ENCODE data around the gene PTCD2.

The PTCD2 gene

DNA sequence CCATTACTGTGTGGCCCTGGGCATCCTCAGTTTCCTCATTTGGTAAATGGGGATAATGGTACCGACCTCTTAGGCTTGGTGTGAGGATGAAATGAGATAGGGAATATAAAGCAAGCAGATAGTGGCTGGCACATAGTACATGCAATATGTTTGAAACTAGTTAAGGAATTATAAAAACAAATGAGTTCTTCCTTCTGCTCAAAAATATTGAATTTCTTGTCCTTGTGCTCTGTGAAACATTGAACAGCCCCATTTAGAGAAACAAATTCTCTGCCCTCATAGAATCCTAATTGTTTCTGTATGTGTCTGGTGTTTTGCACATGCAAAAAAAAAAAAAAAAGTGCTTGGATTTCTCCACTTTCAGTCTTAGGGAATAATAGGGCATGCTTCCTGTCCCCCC is 39.7 kb downstream of the PTCD2 start:
- DNase-seq = no peak
- no peak for TF ChIP-seq CTCF (IDR thresholded peaks at IDR 0.05; ENCODE audit: low read depth, low read length, missing control alignments)
- in situ Hi-C loops (cut with HindIII; ENCODE audit: low pct_ligation_motif_present, low sequenced_read_pairs) = loop anchor here (25.0 kb wide), 1 partner anchor 477 kb away; no protein-coding TSS in a partner anchor
- Histone ChIP-seq H3K4me3 (ENCODE audit: low read depth, low read length) (no peak overlapping the region), H3K27ac (no peak overlapping the region), H3K27me3 (replicated peaks) (no peaks in the 10 kb centered on the region), H3K36me3 (replicated peaks) (peaks cover 4% of the 10 kb centered on the region)

DNA sequence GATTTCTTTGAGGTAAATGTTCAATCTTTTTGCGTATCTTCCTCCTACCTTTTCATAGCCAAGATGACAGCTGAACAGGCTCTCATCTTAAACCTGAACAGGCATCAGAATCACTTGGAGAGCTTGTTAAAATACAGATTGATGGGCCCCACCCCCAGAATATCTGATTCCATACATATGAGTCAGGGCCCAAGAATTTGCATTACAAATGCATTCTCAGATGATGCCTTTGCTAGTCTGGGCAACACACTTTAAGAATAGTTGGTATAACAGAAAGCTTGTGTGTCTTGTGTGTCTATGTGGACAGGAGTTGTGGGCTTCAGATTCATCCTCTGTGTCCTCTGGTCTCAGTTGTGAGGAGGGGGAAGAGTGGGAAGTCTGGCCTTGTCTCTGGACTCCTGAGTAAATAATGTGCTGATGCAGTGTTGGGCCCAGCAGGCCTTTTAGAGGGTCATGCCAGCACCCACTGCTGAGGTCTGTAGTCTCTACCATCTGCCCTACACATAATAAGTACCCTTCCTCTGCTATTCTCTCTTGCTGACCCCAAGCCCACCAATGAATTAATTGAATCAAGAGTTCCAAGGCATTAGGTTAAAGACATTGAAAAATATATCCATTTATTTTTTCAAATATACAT is 43.1 kb downstream of the PTCD2 start:
- DNase-seq = peak; percentile 90
- Histone ChIP-seq H3K27me3 (replicated peaks) (no peaks in the 10 kb centered on the region), H3K36me3 (replicated peaks) (peaks cover 3% of the 10 kb centered on the region), H3K27ac (peak overlapping the region; percentile 88), H3K4me3 (ENCODE audit: low read depth, low read length) (no peak overlapping the region)
- no peak for TF ChIP-seq CTCF (IDR thresholded peaks at IDR 0.05; ENCODE audit: low read depth, low read length, missing control alignments)
- in situ Hi-C loops (cut with HindIII; ENCODE audit: low pct_ligation_motif_present, low sequenced_read_pairs) = loop anchor here (25.0 kb wide), 1 partner anchor 474 kb away; no protein-coding TSS in a partner anchor

DNA sequence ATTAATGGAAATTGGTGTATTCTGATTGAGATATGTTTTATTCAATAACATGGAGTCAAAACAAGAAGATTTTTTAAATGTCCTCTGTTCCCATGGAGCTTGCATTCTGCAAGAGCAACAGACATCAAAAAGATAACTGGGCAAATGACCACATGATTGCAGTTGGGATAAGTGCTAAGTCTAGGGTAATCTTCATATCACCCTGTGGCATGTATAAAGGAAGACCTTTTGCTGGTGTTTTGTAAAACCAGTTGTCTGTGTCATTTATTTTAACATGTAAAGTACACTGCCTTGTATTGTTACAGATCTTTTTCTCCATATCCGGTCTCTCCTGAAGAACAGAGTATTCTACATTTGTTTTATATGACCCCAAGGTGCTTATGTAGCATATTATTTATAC is 44.0 kb downstream of the PTCD2 start:
- TF ChIP-seq CTCF (IDR thresholded peaks at IDR 0.05; ENCODE audit: low read depth, low read length, missing control alignments) = no peak
- in situ Hi-C loops (cut with HindIII; ENCODE audit: low pct_ligation_motif_present, low sequenced_read_pairs) = loop anchor here (25.0 kb wide), 1 partner anchor 473 kb away; no protein-coding TSS in a partner anchor

DNA sequence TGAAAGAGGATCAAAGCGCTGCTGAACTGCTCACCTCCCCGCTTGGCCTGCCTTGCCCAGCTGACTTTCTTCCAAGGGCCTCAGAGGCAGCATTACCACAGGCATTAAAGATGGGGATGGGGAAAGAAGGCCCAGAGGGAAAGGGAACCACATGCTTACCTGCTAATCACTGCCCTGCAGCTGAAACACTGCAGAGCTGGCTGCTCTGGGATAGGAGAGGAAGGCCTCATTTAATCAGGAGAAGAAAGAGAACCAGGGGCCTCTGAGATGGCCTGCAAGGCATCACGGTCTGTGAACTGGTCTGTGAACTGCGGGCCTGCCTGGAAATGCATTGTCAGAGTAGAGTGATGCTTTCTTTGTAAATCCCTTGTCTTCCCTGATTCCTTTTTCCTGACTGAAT is 44.8 kb downstream of the PTCD2 start:
- no peak for TF ChIP-seq CTCF (IDR thresholded peaks at IDR 0.05; ENCODE audit: low read depth, low read length, missing control alignments)
- H3K27ac ChIP-seq = no peak overlapping the region
- in situ Hi-C loops (cut with HindIII; ENCODE audit: low pct_ligation_motif_present, low sequenced_read_pairs) = loop anchor here (25.0 kb wide), 1 partner anchor 472 kb away; no protein-coding TSS in a partner anchor
- H3K36me3 ChIP-seq (replicated peaks) = no peaks in the 10 kb centered on the region
- H3K27me3 ChIP-seq (replicated peaks) = no peaks in the 10 kb centered on the region
- DNase-seq = no peak
- no peak overlapping the region for H3K4me3 ChIP-seq (ENCODE audit: low read depth, low read length)

More for the DNA sequence above, 44.0 kb downstream of the PTCD2 start:
- no peak overlapping the region for H3K4me3 ChIP-seq (ENCODE audit: low read depth, low read length)
- DNase-seq = no peak
- H3K27ac ChIP-seq = no peak overlapping the region
- no peaks in the 10 kb centered on the region for H3K27me3 ChIP-seq (replicated peaks)
- H3K36me3 ChIP-seq (replicated peaks) = no peaks in the 10 kb centered on the region

GRCh38 chr5:72366324-72366976 is 46.3 kb downstream of the PTCD2 start:
- peak; percentile 83 for TF ChIP-seq CTCF (IDR thresholded peaks at IDR 0.05; ENCODE audit: low read depth, low read length, missing control alignments)
- Histone ChIP-seq H3K27ac (no peak overlapping the region), H3K27me3 (replicated peaks) (no peaks in the 10 kb centered on the region), H3K4me3 (ENCODE audit: low read depth, low read length) (no peak overlapping the region), H3K36me3 (replicated peaks) (no peaks in the 10 kb centered on the region)
- DNase-seq = peak; percentile 83
- in situ Hi-C loops (cut with HindIII; ENCODE audit: low pct_ligation_motif_present, low sequenced_read_pairs) = loop anchor here (25.0 kb wide), 1 partner anchor 471 kb away; no protein-coding TSS in a partner anchor
